Loucy (cell line): Measurements from ENCODE around the gene SPRR2E.
"Not testable (repeated sequence)": the region's sequence is repeated elsewhere in the genome, so short reads cannot be mapped to it uniquely, and the experiment has no call there.

ENCODE experiments used
- H2AFZ ChIP-seq: fragments of 200-600 bp; sonication (generic); 2 replicates; pipeline ENCODE4 v1.6.0; 2016; ENCODE audit warnings: antibody characterized with exemption, mild to moderate bottlenecking, low read length, moderate library complexity
- H3F3A ChIP-seq: fragments of 200-600 bp; 2 replicates; pipeline ENCODE4 v1.6.0; 2016; ENCODE audit warnings: antibody characterized with exemption, low read depth, mild to moderate bottlenecking
- H3K27me3 ChIP-seq: fragments of 200-600 bp; sonication (generic); 2 replicates; pipeline ENCODE4 v1.6.1; 2014; ENCODE audit warnings: low read length, mild to moderate bottlenecking; ENCODE audit not compliant: insufficient read depth, poor library complexity, severe bottlenecking
- H3K36me3 ChIP-seq: fragments of 200-600 bp; sonication (generic); 2 replicates; pipeline ENCODE4 v1.6.1; 2016; ENCODE audit warnings: low read length; ENCODE audit not compliant: insufficient read depth
- H3K4me1 ChIP-seq: fragments of 200-600 bp; sonication (generic); 2 replicates; pipeline ENCODE4 v1.5.1; 2014; ENCODE audit warnings: low read length, mild to moderate bottlenecking; ENCODE audit not compliant: insufficient read depth, poor library complexity, severe bottlenecking
- H3K4me2 ChIP-seq: fragments of 200-600 bp; sonication (generic); 2 replicates; pipeline ENCODE4 v1.6.0; 2014; ENCODE audit warnings: antibody characterized with exemption, low read length, low read depth, mild to moderate bottlenecking; ENCODE audit not compliant: poor library complexity, severe bottlenecking
- H3K4me3 ChIP-seq: fragments of 200-600 bp; sonication (generic); 2 replicates; pipeline ENCODE4 v1.5.1; 2014; ENCODE audit warnings: low read length, mild to moderate bottlenecking, mixed read lengths; ENCODE audit not compliant: poor library complexity, severe bottlenecking
- H3K79me2 ChIP-seq: fragments of 200-600 bp; sonication (generic); 2 replicates; pipeline ENCODE4 v1.6.1; 2014; ENCODE audit warnings: low read length; ENCODE audit not compliant: insufficient read depth
- H3K9ac ChIP-seq: fragments of 200-600 bp; sonication (generic); 2 replicates; pipeline ENCODE4 v1.6.0; 2014; ENCODE audit warnings: mild to moderate bottlenecking, low read depth, low read length, moderate library complexity; ENCODE audit not compliant: poor library complexity, severe bottlenecking
- H3K9me2 ChIP-seq: fragments of 200-600 bp; sonication (generic); replicated peaks from 2 replicates; pipeline ENCODE4 v1.6.1; 2016; ENCODE audit warnings: low read depth, low read length, mixed read lengths
- H3K9me3 ChIP-seq: fragments of 200-600 bp; sonication (generic); 2 replicates; pipeline ENCODE4 v1.6.1; 2014; ENCODE audit warnings: mild to moderate bottlenecking, antibody characterized with exemption, low read length, low read depth; ENCODE audit not compliant: insufficient read depth
- H4K20me1 ChIP-seq: fragments of 200-600 bp; sonication (generic); 2 replicates; pipeline ENCODE4 v1.6.0; 2014; ENCODE audit warnings: antibody characterized with exemption, low read length, mild to moderate bottlenecking; ENCODE audit not compliant: insufficient read depth, poor library complexity, severe bottlenecking
- EZH2phosphoT487 ChIP-seq: fragments of 200-600 bp; IDR thresholded peaks from 2 replicates; pipeline ENCODE4 v1.6.1; 2018; ENCODE audit warnings: antibody characterized with exemption, mild to moderate bottlenecking, moderate library complexity, borderline replicate concordance
- TF ChIP-seq, protein P1 (sequence below): fragments of 200-600 bp; sonication (generic); conservative IDR thresholded peaks from 2 replicates; pipeline ENCODE4 v1.5.1; 2014; ENCODE audit warnings: mild to moderate bottlenecking, antibody characterized with exemption, low read length

The SPRR2E gene

DNA sequence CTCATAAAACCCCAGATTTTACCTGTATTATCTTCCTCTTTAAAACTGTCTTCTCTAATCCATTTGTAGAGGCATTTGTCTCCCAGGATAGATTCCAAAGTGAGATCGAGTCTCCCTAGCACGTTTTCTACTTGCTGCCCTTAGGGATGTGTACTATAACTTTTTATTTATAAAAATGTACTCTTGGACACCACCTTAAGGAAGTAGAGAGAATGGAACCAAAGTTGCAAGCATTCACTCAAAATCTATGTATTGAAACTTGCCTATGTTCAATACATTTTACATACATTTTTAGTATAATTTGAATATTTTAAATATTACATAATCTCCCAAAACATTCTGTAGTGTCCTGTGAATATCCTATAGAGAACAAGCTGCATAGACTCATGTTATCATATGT lies 36.2 kb downstream of the SPRR2E start:
- Histone ChIP-seq H3K4me1 (no peaks in the 10 kb centered on the region), H3K9me3 (no peaks in the 10 kb centered on the region), H3K79me2 (no peaks in the 10 kb centered on the region), H3F3A (no peaks in the 10 kb centered on the region), H4K20me1 (no peaks in the 10 kb centered on the region), H3K27me3 (no peaks in the 10 kb centered on the region), H2AFZ (no peak overlapping the region), H3K36me3 (no peaks in the 10 kb centered on the region), H3K4me2 (no peak overlapping the region), H3K9ac (no peak overlapping the region), H3K9me2 (no peaks in the 10 kb centered on the region), H3K4me3 (no peak overlapping the region)
- no peak for TF ChIP-seq EZH2phosphoT487
- TF ChIP-seq, protein P1, sequence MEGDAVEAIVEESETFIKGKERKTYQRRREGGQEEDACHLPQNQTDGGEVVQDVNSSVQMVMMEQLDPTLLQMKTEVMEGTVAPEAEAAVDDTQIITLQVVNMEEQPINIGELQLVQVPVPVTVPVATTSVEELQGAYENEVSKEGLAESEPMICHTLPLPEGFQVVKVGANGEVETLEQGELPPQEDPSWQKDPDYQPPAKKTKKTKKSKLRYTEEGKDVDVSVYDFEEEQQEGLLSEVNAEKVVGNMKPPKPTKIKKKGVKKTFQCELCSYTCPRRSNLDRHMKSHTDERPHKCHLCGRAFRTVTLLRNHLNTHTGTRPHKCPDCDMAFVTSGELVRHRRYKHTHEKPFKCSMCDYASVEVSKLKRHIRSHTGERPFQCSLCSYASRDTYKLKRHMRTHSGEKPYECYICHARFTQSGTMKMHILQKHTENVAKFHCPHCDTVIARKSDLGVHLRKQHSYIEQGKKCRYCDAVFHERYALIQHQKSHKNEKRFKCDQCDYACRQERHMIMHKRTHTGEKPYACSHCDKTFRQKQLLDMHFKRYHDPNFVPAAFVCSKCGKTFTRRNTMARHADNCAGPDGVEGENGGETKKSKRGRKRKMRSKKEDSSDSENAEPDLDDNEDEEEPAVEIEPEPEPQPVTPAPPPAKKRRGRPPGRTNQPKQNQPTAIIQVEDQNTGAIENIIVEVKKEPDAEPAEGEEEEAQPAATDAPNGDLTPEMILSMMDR = 0 out of 2 replicates have a peak, but pooled peaks have one; percentile 15

DNA sequence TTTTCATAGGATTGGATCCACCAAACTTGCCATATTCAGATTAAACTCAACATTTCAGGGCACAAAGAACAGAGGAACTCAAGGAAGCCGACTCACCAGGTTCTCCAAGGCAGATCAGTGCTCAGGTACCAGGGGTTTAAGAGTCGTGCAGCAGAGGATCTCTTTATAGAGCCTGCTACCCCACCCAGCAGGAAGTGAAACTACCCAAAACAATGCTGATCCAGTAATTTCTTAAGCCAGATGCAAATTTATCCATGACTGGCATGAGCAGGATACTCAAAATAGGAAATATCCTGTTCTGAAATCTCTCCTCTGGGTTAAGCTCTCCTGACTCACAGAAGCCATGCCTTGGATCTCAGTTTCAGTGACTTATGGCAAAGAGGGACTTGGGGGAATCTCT lies 37.0 kb downstream of the SPRR2E start, which contains the start of gene SPRR2A:
Gene SPRR2A (minus strand): TSS at position 138 of the 400 bp plus-strand sequence. CDS start 777 bp downstream, outside the sequence.
- H3K27me3 ChIP-seq = no peaks in the 10 kb centered on the region

DNA sequence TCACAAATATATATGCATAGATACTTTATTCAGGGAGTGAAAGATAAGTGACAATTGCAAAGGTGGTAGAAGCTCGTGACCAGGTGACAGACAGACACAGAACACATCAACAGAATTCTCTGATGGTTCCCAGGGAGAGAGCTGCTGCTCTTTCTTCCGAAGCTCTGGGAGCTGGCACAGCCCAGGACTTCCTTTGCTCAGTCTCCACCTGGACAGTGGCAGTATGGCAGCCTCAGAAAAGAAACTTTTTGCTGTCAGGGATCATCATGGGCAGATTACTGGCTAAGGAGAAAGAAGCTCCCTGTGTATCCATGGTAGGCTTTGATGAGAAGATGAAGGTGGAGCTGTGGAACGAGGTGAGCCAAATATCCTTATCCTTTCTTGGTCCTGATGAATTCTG lies 38.2 kb downstream of the SPRR2E start:
- H3K4me2 ChIP-seq, H3K9ac ChIP-seq, H3K79me2 ChIP-seq: not testable (repeated sequence)

More for the DNA sequence above, 37.0 kb downstream of the SPRR2E start, which contains the start of gene SPRR2A:
- Histone ChIP-seq H3K9ac (no peak within 1 kb of the TSS), H3K79me2 (no peaks in the 10 kb centered on the region), H3F3A (no peaks in the 10 kb centered on the region), H3K9me3 (no peaks in the 10 kb centered on the region), H3K4me2 (no peak within 1 kb of the TSS), H3K4me3 (no peak within 1 kb of the TSS), H2AFZ (no peak within 1 kb of the TSS), H3K9me2 (no peaks in the 10 kb centered on the region), H4K20me1 (no peaks in the 10 kb centered on the region), H3K36me3 (no peaks in the 10 kb centered on the region), H3K4me1 (no peaks in the 10 kb centered on the region)
- TF ChIP-seq, protein P1 = no peak
- no peak for TF ChIP-seq EZH2phosphoT487

DNA sequence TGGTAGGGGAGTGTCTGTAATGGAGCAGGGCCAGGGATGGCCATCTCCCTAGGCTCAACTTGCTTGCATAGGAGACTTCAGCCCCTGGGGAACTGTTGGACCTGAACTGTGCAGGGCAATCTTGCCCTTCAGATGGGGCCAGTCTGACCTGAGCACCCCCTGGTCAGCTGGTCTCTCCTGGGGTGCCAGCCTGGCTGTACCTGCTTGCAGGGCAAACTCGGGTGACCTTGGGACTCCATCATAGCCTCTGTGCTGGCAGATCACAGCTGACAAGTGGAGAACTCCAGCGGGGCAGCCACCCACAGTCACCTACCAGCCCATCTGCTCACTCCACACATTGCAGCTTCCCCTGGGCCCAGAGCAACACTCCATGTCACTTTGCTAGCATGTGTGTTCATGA lies 45.1 kb downstream of the SPRR2E start:
- H3K4me2 ChIP-seq = no peak overlapping the region
- H3K4me3 ChIP-seq = no peak overlapping the region
- H3K9me2 ChIP-seq = no peaks in the 10 kb centered on the region
- no peak overlapping the region for H2AFZ ChIP-seq
- H3K79me2 ChIP-seq = no peaks in the 10 kb centered on the region
- no peaks in the 10 kb centered on the region for H3K36me3 ChIP-seq
- no peak overlapping the region for H3K9ac ChIP-seq
- TF ChIP-seq EZH2phosphoT487 = no peak
- TF ChIP-seq, protein P1 = no peak
- no peaks in the 10 kb centered on the region for H3K4me1 ChIP-seq
- H4K20me1 ChIP-seq = no peaks in the 10 kb centered on the region
- no peaks in the 10 kb centered on the region for H3K9me3 ChIP-seq
- no peaks in the 10 kb centered on the region for H3F3A ChIP-seq
- H3K27me3 ChIP-seq = no peaks in the 10 kb centered on the region

More for the DNA sequence above, 38.2 kb downstream of the SPRR2E start:
- not testable (repeated sequence) for H4K20me1 ChIP-seq, H2AFZ ChIP-seq, H3K4me3 ChIP-seq, H3K36me3 ChIP-seq, H3F3A ChIP-seq, H3K9me2 ChIP-seq, H3K9me3 ChIP-seq, H3K4me1 ChIP-seq, H3K27me3 ChIP-seq
